ENCODE measurements around the gene COLEC12.

Gene COLEC12

GRCh38 chr18:497688-498087 is 2.8 kb downstream of the COLEC12 start:
- no peak overlapping the region for H3K4me3 ChIP-seq (ENCODE audit: low read depth, low read length)
- no peak for TF ChIP-seq CTCF (conservative IDR thresholded peaks at IDR 0.05; ENCODE audit: low read depth, low read length)
- DNase-seq (ENCODE audit: low read depth), result no peak

- no peak for TF ChIP-seq CTCF (conservative IDR thresholded peaks at IDR 0.05; ENCODE audit: low read depth, low read length)
- DNase-seq (ENCODE audit: low read depth), result no peak
- no peak overlapping the region for H3K4me3 ChIP-seq (ENCODE audit: low read depth, low read length)
Observed at GRCh38 chr18:495452-495851, 5.0 kb downstream of the COLEC12 start.

GRCh38 chr18:495017-495416 is 5.5 kb downstream of the COLEC12 start:
- DNase-seq (ENCODE audit: low read depth), result no peak
- no peak for TF ChIP-seq CTCF (conservative IDR thresholded peaks at IDR 0.05; ENCODE audit: low read depth, low read length)
- no peak overlapping the region for H3K4me3 ChIP-seq (ENCODE audit: low read depth, low read length)

GRCh38 chr18:493986-494983 is 6.2 kb downstream of the COLEC12 start:
- TF ChIP-seq CTCF (conservative IDR thresholded peaks at IDR 0.05; ENCODE audit: low read depth, low read length), result no peak
- peak; percentile 56 for DNase-seq (ENCODE audit: low read depth)
- no peak overlapping the region for H3K4me3 ChIP-seq (ENCODE audit: low read depth, low read length)

- H3K4me3 ChIP-seq (ENCODE audit: low read depth, low read length), result no peak overlapping the region
- no peak for DNase-seq (ENCODE audit: low read depth)
- TF ChIP-seq CTCF (conservative IDR thresholded peaks at IDR 0.05; ENCODE audit: low read depth, low read length), result no peak
Observed at GRCh38 chr18:492451-492850, 8.1 kb downstream of the COLEC12 start.

GRCh38 chr18:490624-491023 is 9.9 kb downstream of the COLEC12 start:
- no peak for DNase-seq (ENCODE audit: low read depth)
- no peak for TF ChIP-seq CTCF (conservative IDR thresholded peaks at IDR 0.05; ENCODE audit: low read depth, low read length)
- no peak overlapping the region for H3K4me3 ChIP-seq (ENCODE audit: low read depth, low read length)

GRCh38 chr18:490024-490366 is 10.5 kb downstream of the COLEC12 start:
- TF ChIP-seq CTCF (conservative IDR thresholded peaks at IDR 0.05; ENCODE audit: low read depth, low read length), result no peak
- H3K4me3 ChIP-seq (ENCODE audit: low read depth, low read length), result no peak overlapping the region
- DNase-seq (ENCODE audit: low read depth), result peak; percentile 21

All from choroid plexus epithelial cell (primary cell).